ENCODE data around the gene GALT.

GALT gene

GRCh38 chr9:34686231-34686630, 39.8 kb downstream of the GALT start:
- no peak for DNase-seq

GRCh38 chr9:34686732-34687131, 40.3 kb downstream of the GALT start:
- DNase-seq = no peak

- no peak for DNase-seq
These were observed 41.0 kb downstream of the GALT start for GRCh38 chr9:34687276-34688030.

- DNase-seq = no peak
These were observed 42.0 kb downstream of the GALT start for GRCh38 chr9:34688329-34689115.

GRCh38 chr9:34689116-34689470, 42.6 kb downstream of the GALT start:
- DNase-seq = no peak

GRCh38 chr9:34689512-34689911, 43.0 kb downstream of the GALT start:
- no peak for DNase-seq

GRCh38 chr9:34690983-34691935, 44.8 kb downstream of the GALT start, which contains the start of gene CCL19:
CCL19 (minus strand) TSS chr9:34691276; CDS start chr9:34691139, 137 bp downstream.
- no peak for DNase-seq

- no peak for DNase-seq
These were observed 45.5 kb downstream of the GALT start for GRCh38 chr9:34691936-34692315.

GRCh38 chr9:34693560-34693959, 47.1 kb downstream of the GALT start:
- no peak for DNase-seq

GRCh38 chr9:34694811-34695210, 48.3 kb downstream of the GALT start:
- DNase-seq = no peak

Measured in activated naive CD4-positive, alpha-beta T cell treated with Interleukin-2 at 50 U/mL for 16 hours (primary cell).